Fibroblast of pulmonary artery (primary cell): Measurements from ENCODE around the gene PARPBP.
"Not testable (repeated sequence)": the region's sequence is repeated elsewhere in the genome, so short reads cannot be mapped to it uniquely, and the experiment has no call there.

ENCODE experiments used
- DNase-seq: peaks from one replicate; pipeline ENCODE4 v3.0.0-alpha.2; 2010; ENCODE audit warnings: low read depth
- H3K4me3 ChIP-seq: replicated peaks from 2 replicates; pipeline ENCODE4 v1.5.1; 2011; ENCODE audit warnings: low read depth, mild to moderate bottlenecking, control low read depth, low read length, moderate library complexity
- TF ChIP-seq, protein P1 (sequence below): IDR thresholded peaks from 2 replicates; pipeline ENCODE4 v1.5.1; 2011; ENCODE audit warnings: mild to moderate bottlenecking, control low read depth, low read length, inconsistent platforms; ENCODE audit errors: missing control alignments

The PARPBP gene, protein sequence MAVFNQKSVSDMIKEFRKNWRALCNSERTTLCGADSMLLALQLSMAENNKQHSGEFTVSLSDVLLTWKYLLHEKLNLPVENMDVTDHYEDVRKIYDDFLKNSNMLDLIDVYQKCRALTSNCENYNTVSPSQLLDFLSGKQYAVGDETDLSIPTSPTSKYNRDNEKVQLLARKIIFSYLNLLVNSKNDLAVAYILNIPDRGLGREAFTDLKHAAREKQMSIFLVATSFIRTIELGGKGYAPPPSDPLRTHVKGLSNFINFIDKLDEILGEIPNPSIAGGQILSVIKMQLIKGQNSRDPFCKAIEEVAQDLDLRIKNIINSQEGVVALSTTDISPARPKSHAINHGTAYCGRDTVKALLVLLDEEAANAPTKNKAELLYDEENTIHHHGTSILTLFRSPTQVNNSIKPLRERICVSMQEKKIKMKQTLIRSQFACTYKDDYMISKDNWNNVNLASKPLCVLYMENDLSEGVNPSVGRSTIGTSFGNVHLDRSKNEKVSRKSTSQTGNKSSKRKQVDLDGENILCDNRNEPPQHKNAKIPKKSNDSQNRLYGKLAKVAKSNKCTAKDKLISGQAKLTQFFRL

DNA sequence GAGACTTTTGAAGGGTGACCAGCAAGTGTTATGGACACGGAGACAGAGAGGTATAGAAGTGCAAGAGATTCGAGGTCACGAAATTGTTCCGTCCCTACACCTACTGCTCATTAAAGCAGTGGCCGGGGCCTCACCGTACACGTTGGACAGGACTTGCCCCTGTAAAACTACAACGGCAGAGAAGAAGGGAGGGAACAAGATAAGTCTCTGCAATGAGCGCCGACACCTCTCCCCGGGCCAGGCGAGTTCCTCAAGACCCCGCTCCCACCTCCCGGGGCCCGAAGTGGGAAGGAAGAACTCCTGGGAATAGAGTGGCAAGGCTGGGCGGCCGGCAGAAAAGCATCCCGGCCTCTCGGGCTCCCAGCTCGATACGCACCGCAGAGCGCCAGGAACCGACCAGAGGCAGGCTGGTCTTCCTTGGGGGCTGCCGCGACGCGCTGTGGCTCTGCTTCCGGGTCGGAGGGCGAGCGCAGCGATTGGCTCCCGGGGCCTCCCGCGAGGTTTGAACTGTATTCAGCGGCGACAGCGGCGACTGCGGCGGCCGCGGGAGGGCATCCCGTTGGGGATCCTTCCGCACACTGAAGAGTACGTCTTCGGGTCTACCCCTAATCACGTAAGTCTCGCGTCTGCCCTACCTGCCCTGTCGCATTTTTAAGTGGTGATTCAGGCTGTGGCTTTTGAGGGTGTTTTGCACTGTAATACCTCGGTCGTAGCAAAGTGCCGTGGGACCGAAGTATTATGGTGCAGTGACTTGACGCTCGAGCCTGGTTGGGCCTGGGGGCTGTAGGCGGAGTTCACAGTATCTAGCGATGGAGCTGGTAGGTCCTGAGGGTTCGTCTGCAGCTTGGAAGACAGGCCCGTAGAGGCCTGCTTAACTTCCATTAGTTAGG is at the start of gene PARPBP, which contains the start of gene NUP37:
TSS of gene PARPBP (plus strand) at position 510 of the 890 bp plus-strand sequence. CDS start 3,706 bp downstream, outside the sequence.
TSS of gene NUP37 (minus strand) at position 441 of the 890 bp plus-strand sequence. CDS start 1,596 bp downstream, outside the sequence.
- TF ChIP-seq, protein P1, sequence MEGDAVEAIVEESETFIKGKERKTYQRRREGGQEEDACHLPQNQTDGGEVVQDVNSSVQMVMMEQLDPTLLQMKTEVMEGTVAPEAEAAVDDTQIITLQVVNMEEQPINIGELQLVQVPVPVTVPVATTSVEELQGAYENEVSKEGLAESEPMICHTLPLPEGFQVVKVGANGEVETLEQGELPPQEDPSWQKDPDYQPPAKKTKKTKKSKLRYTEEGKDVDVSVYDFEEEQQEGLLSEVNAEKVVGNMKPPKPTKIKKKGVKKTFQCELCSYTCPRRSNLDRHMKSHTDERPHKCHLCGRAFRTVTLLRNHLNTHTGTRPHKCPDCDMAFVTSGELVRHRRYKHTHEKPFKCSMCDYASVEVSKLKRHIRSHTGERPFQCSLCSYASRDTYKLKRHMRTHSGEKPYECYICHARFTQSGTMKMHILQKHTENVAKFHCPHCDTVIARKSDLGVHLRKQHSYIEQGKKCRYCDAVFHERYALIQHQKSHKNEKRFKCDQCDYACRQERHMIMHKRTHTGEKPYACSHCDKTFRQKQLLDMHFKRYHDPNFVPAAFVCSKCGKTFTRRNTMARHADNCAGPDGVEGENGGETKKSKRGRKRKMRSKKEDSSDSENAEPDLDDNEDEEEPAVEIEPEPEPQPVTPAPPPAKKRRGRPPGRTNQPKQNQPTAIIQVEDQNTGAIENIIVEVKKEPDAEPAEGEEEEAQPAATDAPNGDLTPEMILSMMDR, result no peak

DNA sequence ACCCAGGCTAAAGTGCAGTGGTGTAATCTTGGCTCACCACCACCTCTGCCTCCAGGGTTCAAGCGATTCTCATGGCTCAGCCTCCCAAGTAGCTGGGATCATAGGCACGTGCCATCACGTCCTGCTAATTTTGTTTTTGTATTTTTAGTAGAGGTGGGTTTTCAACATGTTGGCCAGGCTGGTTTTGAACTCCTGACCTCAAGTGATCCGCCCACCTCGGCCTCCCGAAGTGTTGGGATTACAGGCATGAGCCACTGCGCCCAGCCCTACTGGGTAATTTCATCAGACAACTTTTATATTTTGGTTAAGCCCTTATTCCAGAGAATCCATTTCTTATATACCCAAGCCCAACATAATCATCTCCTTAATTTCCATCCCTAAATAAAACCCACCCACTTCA is 47.9 kb upstream of the PARPBP start:
- DNase-seq, result not testable (repeated sequence)

More for the DNA sequence above, at the start of gene PARPBP, which contains the start of gene NUP37:
- DNase-seq, result peak; percentile 85
- peak within 1 kb of the TSS; percentile 83 for H3K4me3 ChIP-seq

DNA sequence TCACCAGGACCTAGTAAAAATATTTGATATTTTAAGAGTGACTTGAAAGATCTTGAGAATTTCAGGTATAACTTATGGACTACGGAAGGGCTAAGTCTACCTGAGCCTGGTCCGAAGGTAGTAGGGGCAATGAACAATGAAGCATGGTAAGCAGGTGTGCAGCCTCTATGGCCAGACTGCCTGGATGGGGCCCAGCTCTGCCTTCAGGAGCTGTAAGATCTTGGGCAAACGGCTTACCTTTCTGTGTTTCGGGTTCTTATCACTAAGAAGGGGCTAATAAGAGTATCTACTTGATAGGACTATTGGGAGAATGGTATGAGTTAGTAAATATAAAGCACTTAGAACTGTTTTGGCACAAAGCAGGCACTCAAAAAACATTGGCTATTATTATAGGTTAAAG is 39.1 kb upstream of the PARPBP start:
- DNase-seq, result no peak
- H3K4me3 ChIP-seq, result no peak overlapping the region
- TF ChIP-seq, protein P1, result no peak

More for the DNA sequence above, 47.9 kb upstream of the PARPBP start:
- H3K4me3 ChIP-seq, result not testable (repeated sequence)

DNA sequence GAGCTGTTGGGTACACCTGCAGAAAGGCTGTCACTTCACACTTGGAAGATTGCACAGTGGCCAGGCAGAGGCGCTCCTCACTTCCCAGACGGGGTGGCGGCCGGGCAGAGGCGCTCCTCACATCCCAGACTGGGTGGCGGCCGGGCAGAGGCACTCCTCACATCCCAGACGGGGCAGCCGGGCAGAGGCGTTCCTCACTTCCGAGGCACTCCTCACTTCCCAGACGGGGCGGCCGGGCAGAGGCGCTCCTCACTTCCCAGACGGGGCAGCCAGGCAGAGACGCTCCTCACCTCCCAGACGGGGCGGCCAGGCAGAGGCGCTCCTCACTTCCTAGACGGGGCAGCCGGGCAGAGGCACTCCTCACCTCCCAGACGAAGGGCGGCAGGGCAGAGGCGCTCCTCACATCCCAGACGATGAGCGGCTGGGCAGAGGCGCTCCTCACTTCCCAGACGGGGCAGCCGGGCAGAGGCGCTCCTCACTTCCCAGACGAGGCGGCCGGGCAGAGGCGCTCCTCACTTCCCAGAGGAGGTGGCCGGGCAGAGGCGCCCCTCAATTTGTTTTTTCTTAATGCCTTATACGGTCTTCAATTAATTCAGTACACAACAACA is 30.7 kb upstream of the PARPBP start:
- not testable (repeated sequence) for DNase-seq, H3K4me3 ChIP-seq

DNA sequence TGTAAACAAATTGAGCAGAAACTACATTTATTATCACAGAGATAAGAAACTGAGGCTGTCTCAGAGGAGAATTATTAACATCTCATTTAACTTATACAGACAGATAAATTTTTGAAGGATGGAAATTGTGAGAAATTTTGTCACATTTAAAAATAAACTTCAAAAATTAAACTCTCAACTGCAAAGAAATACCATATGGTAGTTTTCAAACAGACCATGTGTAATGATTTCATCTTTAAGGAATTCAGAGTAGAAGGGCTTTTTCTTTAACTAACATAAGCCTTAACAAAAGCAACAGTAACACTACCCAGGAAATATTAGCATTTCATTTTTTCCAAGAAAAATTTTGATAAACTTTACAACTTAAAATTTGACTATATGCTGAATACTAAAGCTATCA is 26.7 kb upstream of the PARPBP start:
- peak; percentile 46 for DNase-seq

DNA sequence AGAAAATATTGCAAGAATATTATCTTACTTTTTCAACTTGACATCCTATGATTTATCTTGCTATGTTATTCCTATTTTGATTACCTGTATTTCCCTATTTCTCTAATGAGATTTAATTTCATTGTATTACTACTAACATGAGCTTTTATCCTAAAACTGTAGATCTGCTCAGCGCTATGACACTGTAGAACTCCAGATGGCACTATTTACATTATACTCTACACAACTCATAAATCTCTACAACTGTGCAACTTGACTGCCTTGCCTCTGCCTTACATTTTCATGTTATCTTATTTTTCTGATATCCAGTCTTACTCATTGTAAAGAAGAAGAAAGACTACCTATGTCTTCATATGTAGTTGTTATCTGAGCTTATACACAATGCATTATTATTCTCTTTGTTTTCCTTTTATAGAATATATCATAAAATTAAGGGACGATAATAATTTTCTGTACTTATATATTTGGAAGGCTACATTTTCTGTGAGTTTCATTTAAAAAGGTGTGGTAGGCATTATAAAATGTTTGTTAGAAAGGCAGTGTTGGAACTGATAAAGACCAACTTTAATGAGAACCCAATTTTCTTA is 24.2 kb upstream of the PARPBP start:
- TF ChIP-seq, protein P1, result peak; percentile 69
- peak; percentile 68 for DNase-seq
- H3K4me3 ChIP-seq, result no peak overlapping the region

More for the DNA sequence above, 26.7 kb upstream of the PARPBP start:
- no peak overlapping the region for H3K4me3 ChIP-seq
- TF ChIP-seq, protein P1, result no peak

DNA sequence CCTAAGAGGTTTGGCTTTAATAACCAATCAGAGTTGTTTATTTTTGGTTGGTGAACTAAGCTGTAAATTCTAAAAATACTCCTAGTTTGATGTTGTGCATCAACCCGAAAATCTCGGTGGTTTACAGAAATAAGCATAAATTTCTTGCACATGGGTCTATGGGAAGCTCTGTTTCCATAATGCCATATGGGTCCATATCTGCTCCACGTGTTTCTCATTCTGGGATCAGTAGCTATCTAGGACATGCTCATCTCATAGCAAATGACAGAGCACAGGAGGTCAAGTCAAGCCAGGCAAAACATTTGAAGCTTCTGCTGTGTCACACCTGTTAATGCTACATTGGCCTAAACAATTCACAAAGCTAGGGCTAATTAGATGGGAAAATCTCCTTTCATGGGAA is 23.1 kb upstream of the PARPBP start:
- DNase-seq, result no peak
- TF ChIP-seq, protein P1, result no peak
- no peak overlapping the region for H3K4me3 ChIP-seq
